HepG2 (cell line): ENCODE measurements around the gene ATOSB. TPM values are rescaled to one million over a fixed set of nuclear protein-coding genes. Genes with fewer than 3 reads are reported as not detected.

Experiments used
- CREBL2 ChIP-seq: sonication (generic); formaldehyde crosslinking; IDR thresholded peaks from 2 replicates; pipeline ENCODE4 v1.8.1; 2023; ENCODE audit warnings: missing genetic modification reagents, mild to moderate bottlenecking, borderline replicate concordance
- CREM ChIP-seq, 2 experiments: sonication (generic) in 1 of 2; formaldehyde crosslinking in 1 of 2; IDR thresholded peaks; 2 replicates each; pipeline versions ENCODE4 v1.4.0 to v1.6.1; 2016 to 2020; ENCODE audit warnings: antibody characterized with exemption in 1 of 2, mild to moderate bottlenecking in 1 of 2, missing genetic modification reagents in 1 of 2
- FOXO1 ChIP-seq: sonication (generic); formaldehyde crosslinking; IDR thresholded peaks from 2 replicates; pipeline ENCODE4 v1.4.0; 2020; ENCODE audit warnings: missing genetic modification reagents
- JUN ChIP-seq: sonication (generic); formaldehyde crosslinking; IDR thresholded peaks from 2 replicates; pipeline ENCODE4 v1.4.0; 2020; ENCODE audit warnings: mild to moderate bottlenecking, missing genetic modification reagents
- NR3C1 ChIP-seq: sonication (generic); formaldehyde crosslinking; IDR thresholded peaks from 2 replicates; pipeline ENCODE4 v1.4.0; 2020; ENCODE audit warnings: missing genetic modification reagents
- PBX2 ChIP-seq: IDR thresholded peaks from 2 replicates; pipeline ENCODE4 v1.6.1; 2016; ENCODE audit warnings: control low read depth
- PTBP1 ChIP-seq: fragments of 200-400 bp; formaldehyde crosslinking; IDR thresholded peaks from 2 replicates; pipeline ENCODE4 v1.6.1; 2018; ENCODE audit warnings: low read length, low read depth; ENCODE audit not compliant: poor library complexity, severe bottlenecking
- RXRA ChIP-seq: sonication (generic); formaldehyde crosslinking; IDR thresholded peaks from 2 replicates; pipeline ENCODE4 v1.5.1; 2020; ENCODE audit warnings: missing genetic modification reagents
- RXRB ChIP-seq: IDR thresholded peaks from 2 replicates; pipeline ENCODE4 v1.6.1; 2016; ENCODE audit warnings: borderline replicate concordance, missing genetic modification reagents, missing compliant biosample characterization
- SIX4 ChIP-seq: sonication (generic); formaldehyde crosslinking; IDR thresholded peaks from 2 replicates; pipeline ENCODE4 v1.4.0; 2020; ENCODE audit warnings: missing genetic modification reagents
- SKI ChIP-seq: fragments of 450-650 bp; IDR thresholded peaks from one replicate; pipeline ENCODE4 v1.6.1; 2018; ENCODE audit warnings: mild to moderate bottlenecking; ENCODE audit not compliant: partially characterized antibody
- TFE3 ChIP-seq: IDR thresholded peaks from 2 replicates; pipeline ENCODE4 v1.6.1; 2016
- THAP11 ChIP-seq: IDR thresholded peaks from 2 replicates; pipeline ENCODE4 v1.6.1; 2016; ENCODE audit warnings: missing biosample characterization, missing genetic modification reagents
- ZFAT ChIP-seq: sonication (generic); formaldehyde crosslinking; conservative IDR thresholded peaks from 2 replicates; pipeline ENCODE4 v1.8.1; 2023; ENCODE audit warnings: missing genetic modification reagents, inconsistent platforms
- ZNF12 ChIP-seq: sonication (generic); formaldehyde crosslinking; IDR thresholded peaks from 2 replicates; pipeline ENCODE4 v1.5.0; 2020; ENCODE audit warnings: missing genetic modification reagents
- ZNF142 ChIP-seq: sonication (generic); formaldehyde crosslinking; IDR thresholded peaks from 2 replicates; pipeline ENCODE4 v1.4.0; 2020; ENCODE audit warnings: missing genetic modification reagents
- ZNF253 ChIP-seq: sonication (generic); formaldehyde crosslinking; IDR thresholded peaks from 2 replicates; pipeline ENCODE4 v1.8.0; 2022; ENCODE audit warnings: mild to moderate bottlenecking, missing genetic modification reagents, borderline replicate concordance
- ZNF296 ChIP-seq: sonication (generic); formaldehyde crosslinking; conservative IDR thresholded peaks from 2 replicates; pipeline ENCODE4 v1.5.0; 2020; ENCODE audit warnings: mild to moderate bottlenecking, missing genetic modification reagents
- ZNF446 ChIP-seq: sonication (generic); formaldehyde crosslinking; IDR thresholded peaks from 2 replicates; pipeline ENCODE4 v1.5.0; 2020; ENCODE audit warnings: mild to moderate bottlenecking, missing genetic modification reagents
- ZNF570 ChIP-seq: sonication (generic); formaldehyde crosslinking; IDR thresholded peaks from 2 replicates; pipeline ENCODE4 v1.4.0; 2020; ENCODE audit warnings: mild to moderate bottlenecking, missing genetic modification reagents, borderline replicate concordance
- ZNF660 ChIP-seq: sonication (generic); formaldehyde crosslinking; IDR thresholded peaks from 2 replicates; pipeline ENCODE4 v1.5.1; 2020; ENCODE audit warnings: mild to moderate bottlenecking, low read depth, missing genetic modification reagents, borderline replicate concordance
- ZNF75D ChIP-seq: sonication (generic); formaldehyde crosslinking; IDR thresholded peaks from 2 replicates; pipeline ENCODE4 v1.8.1; 2023; ENCODE audit warnings: missing genetic modification reagents, mild to moderate bottlenecking, borderline replicate concordance
- polyA plus RNA-seq, 8 experiments: library from polyadenylated mRNA; depleted of rRNA in 3 of 8; stranded (reverse) in 7 of 8; unstranded in 1 of 8; fragments of >200 nt; fragmentation: Illumina TruSeq in 4 of 8; extraction: Trizol in 4 of 8; gene quantifications; 2 replicates each; pipeline versions ENCODE4 v1.2.1 to v1.2.3, GENCODE V29; 2011 to 2016; ENCODE audit warnings: low read depth in 4 of 8, missing spikeins in 1 of 8, mixed read lengths in 1 of 8; ENCODE audit not compliant: insufficient read depth in 1 of 8
- total RNA-seq, 5 experiments: library from RNA; depleted of rRNA; stranded (reverse); fragments of >200 nt; fragmentation: Illumina TruSeq; extraction: Trizol; gene quantifications; 2 replicates each; pipeline ENCODE4 v1.2.3, GENCODE V29; 2016; ENCODE audit warnings: low read depth in 1 of 5

Gene ATOSB
- total and polyA plus RNA-seq, 2 of the 13 experiments (the other 11 are each of a cell fraction or from before 2014, with no cell fraction given), result 1.9 to 6.4 TPM

- no peak for TF ChIP-seq ZNF142
- no peak for TF ChIP-seq ZNF296 (CRISPR knock-in tag)
- no peak for TF ChIP-seq ZNF253
- TF ChIP-seq CREBL2, result no peak
- no peak for TF ChIP-seq SIX4 (CRISPR knock-in tag)
- no peak for TF ChIP-seq ZNF446 (CRISPR knock-in tag)
- TF ChIP-seq ZFAT (CRISPR knock-in tag), result no peak
- TF ChIP-seq RXRB (CRISPR knock-in tag), result no peak
- TF ChIP-seq CREM (IDR thresholded peaks at IDR 0.05), result peak; percentile 12; the same call in 1 of the 2 replicates
- TF ChIP-seq CREM (CRISPR knock-in tag; IDR thresholded peaks at IDR 0.05), result no peak
- TF ChIP-seq TFE3 (CRISPR knock-in tag), result no peak
- no peak for TF ChIP-seq PBX2
- TF ChIP-seq RXRA (CRISPR knock-in tag), result no peak
- TF ChIP-seq JUN (CRISPR knock-in tag), result no peak
- no peak for TF ChIP-seq ZNF12 (CRISPR knock-in tag)
- no peak for TF ChIP-seq FOXO1 (CRISPR knock-in tag)
- TF ChIP-seq SKI, result no peak
- peak; percentile 41; the same call in 1 of the 2 replicates for TF ChIP-seq THAP11 (CRISPR knock-in tag)
- TF ChIP-seq ZNF75D (CRISPR knock-in tag), result no peak
- no peak for TF ChIP-seq ZNF660 (CRISPR knock-in tag)
- TF ChIP-seq ZNF570 (CRISPR knock-in tag), result no peak
- no peak for TF ChIP-seq NR3C1 (CRISPR knock-in tag)
- TF ChIP-seq PTBP1, result no peak
Measured at GRCh38 chr9:35111001-35111933, 4.4 kb downstream of the ATOSB start (continued).
